Measurements from ENCODE around the gene RB1.

Gene RB1

GRCh38 chr13:48319531-48320398, 16.2 kb downstream of the RB1 start:
- H3K4me3 ChIP-seq (ENCODE audit: low read length), result no peak overlapping the region
- peaks cover 59% of the 10 kb centered on the region for H3K79me2 ChIP-seq (ENCODE audit: low read length)
- no peak overlapping the region for H3K4me2 ChIP-seq (ENCODE audit: low read length)
- no peak overlapping the region for H3K9ac ChIP-seq (ENCODE audit: low read length)
- H3K27ac ChIP-seq (ENCODE audit: low read length), result no peak overlapping the region
- TF ChIP-seq, protein P1, sequence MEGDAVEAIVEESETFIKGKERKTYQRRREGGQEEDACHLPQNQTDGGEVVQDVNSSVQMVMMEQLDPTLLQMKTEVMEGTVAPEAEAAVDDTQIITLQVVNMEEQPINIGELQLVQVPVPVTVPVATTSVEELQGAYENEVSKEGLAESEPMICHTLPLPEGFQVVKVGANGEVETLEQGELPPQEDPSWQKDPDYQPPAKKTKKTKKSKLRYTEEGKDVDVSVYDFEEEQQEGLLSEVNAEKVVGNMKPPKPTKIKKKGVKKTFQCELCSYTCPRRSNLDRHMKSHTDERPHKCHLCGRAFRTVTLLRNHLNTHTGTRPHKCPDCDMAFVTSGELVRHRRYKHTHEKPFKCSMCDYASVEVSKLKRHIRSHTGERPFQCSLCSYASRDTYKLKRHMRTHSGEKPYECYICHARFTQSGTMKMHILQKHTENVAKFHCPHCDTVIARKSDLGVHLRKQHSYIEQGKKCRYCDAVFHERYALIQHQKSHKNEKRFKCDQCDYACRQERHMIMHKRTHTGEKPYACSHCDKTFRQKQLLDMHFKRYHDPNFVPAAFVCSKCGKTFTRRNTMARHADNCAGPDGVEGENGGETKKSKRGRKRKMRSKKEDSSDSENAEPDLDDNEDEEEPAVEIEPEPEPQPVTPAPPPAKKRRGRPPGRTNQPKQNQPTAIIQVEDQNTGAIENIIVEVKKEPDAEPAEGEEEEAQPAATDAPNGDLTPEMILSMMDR (IDR thresholded peaks at IDR 0.05; ENCODE audit: low read depth, low read length), result no peak
- TF ChIP-seq EZH2phosphoT487 (IDR thresholded peaks at IDR 0.05; ENCODE audit: low read depth), result no peak
- no peak overlapping the region for H2AFZ ChIP-seq (ENCODE audit: low read depth, low read length)
- H3K4me1 ChIP-seq (ENCODE audit: low read length), result peaks cover 7% of the 10 kb centered on the region
- H4K20me1 ChIP-seq (ENCODE audit: insufficient read depth, low read length), result peaks cover 41% of the 10 kb centered on the region
- peaks cover 68% of the 10 kb centered on the region for H3K36me3 ChIP-seq (replicated peaks; ENCODE audit: low read depth, low read length)
- H3K27me3 ChIP-seq (ENCODE audit: low read depth, low read length), result no peaks in the 10 kb centered on the region
- no peaks in the 10 kb centered on the region for H3K9me3 ChIP-seq (ENCODE audit: insufficient read depth, low read length)

GRCh38 chr13:48320399-48320790, 16.8 kb downstream of the RB1 start:
- TF ChIP-seq, protein P1 (IDR thresholded peaks at IDR 0.05; ENCODE audit: low read depth, low read length), result no peak
- TF ChIP-seq EZH2phosphoT487 (IDR thresholded peaks at IDR 0.05; ENCODE audit: low read depth), result no peak
- Histone ChIP-seq H3K9me3 (ENCODE audit: insufficient read depth, low read length) (no peaks in the 10 kb centered on the region), H4K20me1 (ENCODE audit: insufficient read depth, low read length) (peaks cover 41% of the 10 kb centered on the region), H3K79me2 (ENCODE audit: low read length) (peaks cover 59% of the 10 kb centered on the region), H3K4me2 (ENCODE audit: low read length) (no peak overlapping the region), H3K4me1 (ENCODE audit: low read length) (peaks cover 7% of the 10 kb centered on the region), H2AFZ (ENCODE audit: low read depth, low read length) (no peak overlapping the region), H3K9ac (ENCODE audit: low read length) (no peak overlapping the region), H3K27me3 (ENCODE audit: low read depth, low read length) (no peaks in the 10 kb centered on the region), H3K36me3 (replicated peaks; ENCODE audit: low read depth, low read length) (peaks cover 68% of the 10 kb centered on the region), H3K4me3 (ENCODE audit: low read length) (no peak overlapping the region), H3K27ac (ENCODE audit: low read length) (no peak overlapping the region)

DNA sequence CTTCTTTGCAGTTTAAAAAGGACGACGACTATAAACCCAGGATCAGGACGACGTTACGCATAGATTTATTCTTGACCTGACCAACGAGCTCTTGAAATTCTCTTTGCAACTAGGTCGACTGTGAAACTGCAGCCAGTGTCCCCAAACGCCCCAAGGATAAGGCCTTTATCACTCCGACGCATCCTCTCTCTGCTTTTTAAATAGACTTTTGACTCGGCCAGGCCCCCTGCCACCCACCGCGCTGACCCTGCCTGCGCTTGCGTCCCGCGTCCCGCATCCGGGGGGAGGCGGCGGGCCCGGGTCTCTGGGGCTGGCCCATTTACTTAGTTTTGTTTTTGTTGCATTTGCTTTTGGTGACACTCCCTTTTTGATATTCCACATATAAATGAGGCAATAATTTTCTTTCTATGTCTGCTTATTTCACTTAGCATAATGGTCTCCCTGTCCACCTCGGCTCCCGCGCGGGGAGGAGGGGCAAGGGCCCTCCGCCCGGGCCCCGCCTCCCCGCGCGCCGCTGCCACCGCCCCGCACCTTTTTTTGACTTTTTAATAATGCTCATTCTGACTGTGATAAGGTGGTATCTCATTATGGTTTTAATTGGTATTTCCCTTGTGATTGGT, 17.4 kb downstream of the RB1 start:
- TF ChIP-seq, protein P1 (IDR thresholded peaks at IDR 0.05; ENCODE audit: low read depth, low read length), result no peak
- Histone ChIP-seq H3K79me2 (ENCODE audit: low read length) (peaks cover 54% of the 10 kb centered on the region), H3K36me3 (replicated peaks; ENCODE audit: low read depth, low read length) (peaks cover 63% of the 10 kb centered on the region), H2AFZ (ENCODE audit: low read depth, low read length) (no peak overlapping the region), H3K9me3 (ENCODE audit: insufficient read depth, low read length) (no peaks in the 10 kb centered on the region), H4K20me1 (ENCODE audit: insufficient read depth, low read length) (peaks cover 35% of the 10 kb centered on the region), H3K27me3 (ENCODE audit: low read depth, low read length) (no peaks in the 10 kb centered on the region), H3K27ac (ENCODE audit: low read length) (no peak overlapping the region), H3K4me2 (ENCODE audit: low read length) (no peak overlapping the region), H3K4me1 (ENCODE audit: low read length) (peaks cover 7% of the 10 kb centered on the region), H3K4me3 (ENCODE audit: low read length) (no peak overlapping the region), H3K9ac (ENCODE audit: low read length) (no peak overlapping the region)

- no peak for TF ChIP-seq EZH2phosphoT487 (IDR thresholded peaks at IDR 0.05; ENCODE audit: low read depth)
- TF ChIP-seq, protein P1 (IDR thresholded peaks at IDR 0.05; ENCODE audit: low read depth, low read length), result no peak
- Histone ChIP-seq H3K9me3 (ENCODE audit: insufficient read depth, low read length) (no peaks in the 10 kb centered on the region), H3K9ac (ENCODE audit: low read length) (no peak overlapping the region), H3K4me1 (ENCODE audit: low read length) (peaks cover 7% of the 10 kb centered on the region), H3K4me3 (ENCODE audit: low read length) (no peak overlapping the region), H4K20me1 (ENCODE audit: insufficient read depth, low read length) (peaks cover 31% of the 10 kb centered on the region), H3K27me3 (ENCODE audit: low read depth, low read length) (no peaks in the 10 kb centered on the region), H2AFZ (ENCODE audit: low read depth, low read length) (no peak overlapping the region), H3K4me2 (ENCODE audit: low read length) (no peak overlapping the region), H3K27ac (ENCODE audit: low read length) (no peak overlapping the region), H3K79me2 (ENCODE audit: low read length) (peaks cover 45% of the 10 kb centered on the region), H3K36me3 (replicated peaks; ENCODE audit: low read depth, low read length) (peaks cover 51% of the 10 kb centered on the region)
These were observed 18.7 kb downstream of the RB1 start for GRCh38 chr13:48322294-48322693.
